NCI-H345 (cell line): Measurements from ENCODE around the gene WDR82.
A peak's percentile ranks its signal among the peaks of the same experiment; 100 is the strongest.

ENCODE experiments used
- DNase-seq: peaks from one replicate; lab custom pipeline; 2025; lab: John Stamatoyannopoulos, UW

Gene WDR82

DNA sequence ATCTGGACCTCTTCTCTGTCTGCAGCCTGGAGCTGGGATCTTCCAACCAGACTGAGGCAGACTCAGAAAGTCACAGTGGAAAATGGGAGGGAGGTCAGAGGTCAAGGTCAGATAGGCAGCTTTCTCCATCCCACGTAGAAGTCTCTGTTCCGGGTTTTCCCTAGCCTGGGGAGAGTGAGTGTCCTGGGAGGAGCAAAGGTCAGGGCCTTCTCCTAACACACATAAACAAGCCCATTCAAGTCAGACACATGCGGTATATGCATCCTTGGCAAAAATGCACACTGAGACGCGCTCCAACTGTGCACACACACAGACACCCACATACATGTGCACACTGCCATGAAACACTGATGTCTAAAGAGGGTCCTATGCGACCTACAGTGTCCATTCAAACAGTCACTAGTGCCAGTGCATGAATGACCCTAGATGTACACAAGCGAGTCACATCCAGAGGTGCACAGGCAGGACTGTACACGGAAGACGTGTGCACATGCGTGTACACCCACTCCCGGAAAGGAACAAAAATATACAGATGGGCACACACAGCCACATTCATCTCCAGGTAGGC is 40.2 kb downstream of the WDR82 start:
- no peak for DNase-seq

DNA sequence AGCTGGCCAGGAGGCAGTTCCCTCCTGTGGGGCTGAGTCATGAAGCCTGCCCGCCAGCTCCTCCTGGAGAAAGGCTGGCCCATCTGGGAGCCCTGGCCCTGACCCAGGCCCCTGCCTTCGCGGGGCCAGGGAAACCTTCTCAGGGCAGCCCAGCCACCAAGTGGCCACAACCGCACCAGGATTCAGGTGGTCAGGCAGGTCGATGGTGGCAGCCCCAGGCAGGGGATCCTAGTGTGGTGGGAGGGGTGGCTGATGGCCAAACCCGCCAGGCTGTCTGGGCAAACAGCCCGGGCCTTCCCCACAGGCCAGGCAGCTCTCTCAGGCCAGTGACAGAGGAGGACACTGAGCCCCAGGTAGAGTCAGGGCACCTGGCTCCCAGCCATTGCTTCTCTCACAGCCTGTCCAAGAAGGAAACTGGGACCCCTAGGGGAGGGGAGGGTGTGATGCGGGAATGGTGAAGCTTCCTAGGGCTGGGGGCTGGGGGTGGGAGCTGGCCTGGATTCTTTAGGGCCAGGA is 40.7 kb downstream of the WDR82 start:
- no peak for DNase-seq

- DNase-seq = no peak
Observed at GRCh38 chr3:52237006-52237656, 41.3 kb downstream of the WDR82 start.

GRCh38 chr3:52236424-52236886 is 42.0 kb downstream of the WDR82 start:
- no peak for DNase-seq

DNA sequence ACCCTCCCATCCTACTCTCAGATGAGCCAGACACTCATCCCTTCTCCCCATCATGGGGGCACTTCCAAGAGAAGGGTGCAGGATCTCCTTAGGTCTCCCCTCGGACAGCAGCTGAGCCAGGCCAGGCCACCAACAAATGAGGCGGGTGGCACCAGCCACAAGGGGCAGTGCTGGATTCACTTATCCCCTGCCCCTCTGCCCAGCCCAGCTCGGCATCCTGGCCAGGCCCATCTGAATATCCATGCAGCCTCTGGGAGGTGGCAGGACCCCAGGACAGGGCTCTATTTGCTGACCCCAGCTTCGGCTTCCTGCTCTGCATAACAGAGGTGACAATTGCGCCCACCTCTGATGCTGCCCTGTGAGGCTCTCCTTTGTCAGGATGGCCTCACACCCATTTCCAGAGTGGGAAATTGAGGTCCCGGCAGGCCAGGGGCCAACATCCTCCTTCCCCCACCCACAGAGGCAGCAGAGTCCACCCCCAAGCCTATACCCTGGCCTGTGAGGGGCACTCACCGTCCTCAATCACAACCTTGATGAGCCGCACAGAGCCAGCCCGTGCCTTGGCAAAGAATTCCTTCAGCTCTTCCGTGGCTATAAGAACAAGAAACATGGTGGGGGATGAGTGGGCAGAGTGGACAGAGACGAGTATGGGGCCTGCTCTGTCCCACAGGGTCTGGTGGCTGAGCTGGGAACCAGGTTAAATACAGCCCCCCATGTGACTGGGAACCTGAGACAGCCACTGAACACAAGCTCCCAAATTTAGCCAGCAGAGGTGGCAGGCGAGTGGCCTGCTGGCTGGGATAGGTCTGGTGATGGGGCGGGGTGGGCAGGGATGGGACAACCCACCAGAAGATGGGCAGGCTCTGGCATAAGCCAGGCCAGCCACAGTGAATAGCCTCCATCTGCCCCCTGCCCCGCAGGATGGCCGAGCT is 43.7 kb downstream of the WDR82 start:
- no peak for DNase-seq

DNA sequence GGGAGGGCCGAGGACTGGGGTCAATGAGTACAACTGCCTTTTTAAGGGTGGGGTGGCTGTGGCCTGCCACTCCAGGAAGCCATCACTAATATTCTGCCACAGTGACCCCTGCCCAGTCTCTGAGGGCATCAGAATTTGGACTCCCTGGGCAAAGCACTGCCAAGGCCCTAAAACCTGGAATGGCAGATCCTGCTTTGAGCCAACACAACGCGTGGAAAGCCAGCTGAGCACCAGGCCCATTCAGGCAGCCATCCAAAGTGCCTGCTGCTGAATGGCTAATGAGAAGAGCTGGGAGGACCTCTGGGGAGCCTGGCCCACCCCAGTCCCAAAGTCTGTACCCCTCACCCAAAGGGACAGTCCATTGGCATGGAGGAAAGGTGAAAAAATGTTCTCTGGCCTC is 44.5 kb downstream of the WDR82 start:
- DNase-seq = no peak

- no peak for DNase-seq
Observed at GRCh38 chr3:52233108-52233591, 45.3 kb downstream of the WDR82 start.

GRCh38 chr3:52232279-52233107 is 46.0 kb downstream of the WDR82 start:
- no peak for DNase-seq

- DNase-seq = peak; percentile 10
Observed at GRCh38 chr3:52231502-52232278, 46.8 kb downstream of the WDR82 start.

GRCh38 chr3:52230889-52231499 is 47.5 kb downstream of the WDR82 start:
- DNase-seq = no peak

DNA sequence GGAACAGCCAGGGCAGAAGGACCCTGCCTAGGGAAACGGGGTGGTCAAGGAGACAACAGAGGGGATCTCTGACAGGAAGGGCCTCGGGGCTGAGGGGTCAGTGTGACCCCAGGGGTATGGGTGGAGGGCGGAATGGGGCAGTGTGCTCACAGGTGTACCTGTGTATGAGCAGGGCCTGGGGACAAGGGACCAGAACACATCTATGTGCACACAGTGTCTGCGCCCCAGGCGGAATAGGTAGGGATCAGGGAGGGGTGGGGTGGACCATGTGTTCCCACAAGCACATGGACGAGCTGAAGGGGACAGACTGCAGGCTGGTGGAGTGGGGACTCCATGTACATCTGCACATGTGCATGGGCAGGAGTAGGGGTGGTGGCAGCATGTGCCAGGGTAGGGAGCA is 48.0 kb downstream of the WDR82 start:
- DNase-seq = no peak

DNA sequence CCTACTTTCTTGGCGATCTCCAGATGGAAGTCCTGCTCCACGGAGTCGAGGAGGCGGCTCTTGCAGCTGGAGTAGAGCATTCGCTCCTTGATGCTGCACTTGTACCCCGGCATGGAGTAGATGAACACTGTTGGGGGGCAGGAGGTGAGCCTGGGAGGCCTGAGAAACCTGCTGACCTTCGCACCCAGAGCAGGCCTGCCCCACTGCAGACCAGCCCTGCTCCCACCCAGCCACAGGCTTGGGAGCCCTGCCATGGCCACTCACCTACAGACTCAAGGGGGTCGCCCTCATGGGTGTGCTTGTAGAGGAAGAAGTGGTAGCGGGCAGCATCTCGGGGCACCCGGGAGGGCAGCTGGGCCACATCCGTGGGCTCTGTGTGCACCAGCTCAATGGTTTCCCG is 48.8 kb downstream of the WDR82 start:
- no peak for DNase-seq

DNA sequence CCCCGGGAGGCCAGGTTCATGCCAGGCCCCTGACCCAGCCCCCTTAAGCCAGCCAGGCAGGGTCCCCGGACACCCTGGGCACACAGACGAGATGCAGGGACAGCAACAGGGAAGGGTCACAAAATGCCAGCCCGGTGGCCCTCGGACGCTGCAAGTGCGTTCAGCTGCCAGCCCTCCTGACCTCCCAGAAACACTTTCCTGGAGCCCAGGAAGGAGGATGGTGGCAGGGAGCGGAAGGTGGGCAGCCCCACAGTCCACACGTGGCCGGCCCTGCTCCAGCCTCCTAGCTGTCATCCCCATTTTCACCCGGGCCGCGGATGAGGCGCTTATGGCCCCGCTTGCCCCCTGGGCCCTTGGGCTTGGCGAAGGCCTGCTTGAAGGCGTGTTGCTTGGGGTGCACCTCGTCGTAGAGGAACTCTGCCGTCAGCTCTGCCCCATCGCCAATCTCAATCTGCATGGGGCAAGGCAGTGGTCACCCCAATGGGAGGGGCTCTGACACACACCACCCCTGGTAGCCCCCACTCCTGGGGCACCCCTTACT is 49.6 kb downstream of the WDR82 start:
- no peak for DNase-seq

DNA sequence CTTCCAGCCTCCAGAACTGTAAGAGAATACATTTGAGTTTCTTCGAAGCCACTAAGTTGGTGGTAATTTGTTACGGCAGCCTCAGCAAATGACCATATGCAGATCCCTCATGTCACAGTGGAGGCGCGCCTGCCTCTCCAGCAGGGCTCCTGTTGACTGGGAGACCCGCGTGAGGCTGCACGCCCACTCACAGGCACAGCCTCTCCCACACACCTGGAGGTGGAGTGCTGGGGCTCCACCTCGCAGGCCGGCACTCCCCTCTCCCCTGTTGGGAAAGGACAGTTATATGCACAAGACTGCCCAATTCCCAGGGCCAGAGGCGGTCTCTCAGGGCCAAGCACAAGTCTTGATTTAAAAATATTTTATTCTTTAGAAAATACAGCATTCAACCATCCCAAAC is 50.2 kb downstream of the WDR82 start:
- DNase-seq = no peak

DNA sequence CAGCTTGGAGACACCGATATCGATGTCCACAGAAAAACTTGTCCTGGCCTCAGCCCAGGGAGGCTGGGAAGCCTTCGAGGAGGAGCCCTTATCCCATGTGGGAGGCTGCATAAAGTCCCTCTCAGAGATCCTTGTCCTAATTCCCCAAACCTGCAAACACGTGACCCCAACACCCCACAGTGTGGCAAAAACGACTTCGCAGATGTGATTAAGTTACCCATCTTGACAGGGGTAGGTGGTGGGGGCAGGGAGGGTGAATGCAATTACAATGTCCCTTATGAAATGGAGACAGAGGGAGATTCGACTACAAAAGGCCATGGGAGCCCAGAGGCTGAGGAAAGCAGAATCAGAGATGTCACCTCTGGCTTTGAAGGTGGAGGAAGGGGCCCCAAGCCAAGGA is 50.7 kb downstream of the WDR82 start:
- DNase-seq = no peak

DNA sequence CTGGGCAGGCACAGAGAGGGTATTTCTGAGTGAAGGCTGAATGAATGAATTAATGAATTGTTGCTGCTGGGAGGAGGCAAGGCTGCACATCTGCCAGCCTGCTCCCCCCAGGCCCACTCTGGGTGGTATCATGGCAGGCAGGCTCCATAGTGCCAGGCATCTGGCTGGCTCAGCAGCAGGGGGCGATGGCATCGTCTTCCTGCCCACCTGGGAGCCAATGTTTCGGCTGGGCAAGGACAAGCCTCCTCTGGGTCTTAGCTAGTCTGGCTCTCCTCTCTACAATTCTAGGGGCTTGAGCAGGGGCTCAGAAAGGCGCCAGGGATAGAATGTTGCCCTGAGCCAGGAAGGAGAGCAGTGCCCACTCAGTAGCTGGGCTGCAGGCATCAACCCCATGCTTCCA is 51.3 kb downstream of the WDR82 start:
- no peak for DNase-seq

GRCh38 chr3:52226229-52226817 is 52.1 kb downstream of the WDR82 start:
- DNase-seq = no peak

GRCh38 chr3:52225452-52226228 is 52.8 kb downstream of the WDR82 start, which contains the start of gene TLR9:
TSS of gene TLR9 (minus strand) at chr3:52225645. CDS start at chr3:52225529, 116 bp downstream.
- DNase-seq = no peak
